ENCODE results near the gene KRT34.
A peak's percentile ranks its signal among the peaks of the same experiment; 100 is the strongest.

KRT34 gene

DNA sequence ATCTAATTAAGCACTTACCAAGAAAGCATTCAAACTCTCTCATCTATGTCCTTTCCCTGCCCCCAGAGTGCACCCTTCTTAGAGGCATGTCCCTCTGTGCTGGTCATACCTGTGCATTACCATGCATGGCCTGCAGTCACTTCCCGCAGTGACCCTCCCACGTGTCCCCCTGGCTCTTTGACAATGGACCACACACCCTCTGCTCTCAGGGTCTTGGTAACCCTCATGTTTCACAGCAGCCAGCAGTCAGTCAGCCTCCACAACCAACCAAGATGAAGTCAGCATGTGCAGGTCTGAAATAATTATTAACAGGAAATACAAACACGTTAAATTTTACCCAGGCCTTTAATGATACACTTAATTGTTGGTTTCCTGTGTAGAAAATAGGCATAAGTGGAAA, 41.6 kb downstream of the KRT34 start:
- peaks cover 14% of the 10 kb centered on the region for H3K4me1 ChIP-seq (ENCODE audit: insufficient read depth, poor library complexity, severe bottlenecking)
- H3K36me3 ChIP-seq (ENCODE audit: low read depth): no peaks in the 10 kb centered on the region
- ATAC-seq (ENCODE audit: low read depth) (no peak), DNase-seq (ENCODE audit: low spot score) (no peak)
- no peak overlapping the region for H3K4me3 ChIP-seq (ENCODE audit: severe bottlenecking)
- H3K27ac ChIP-seq (ENCODE audit: poor library complexity, severe bottlenecking): no peak overlapping the region
- TF ChIP-seq, protein P1, sequence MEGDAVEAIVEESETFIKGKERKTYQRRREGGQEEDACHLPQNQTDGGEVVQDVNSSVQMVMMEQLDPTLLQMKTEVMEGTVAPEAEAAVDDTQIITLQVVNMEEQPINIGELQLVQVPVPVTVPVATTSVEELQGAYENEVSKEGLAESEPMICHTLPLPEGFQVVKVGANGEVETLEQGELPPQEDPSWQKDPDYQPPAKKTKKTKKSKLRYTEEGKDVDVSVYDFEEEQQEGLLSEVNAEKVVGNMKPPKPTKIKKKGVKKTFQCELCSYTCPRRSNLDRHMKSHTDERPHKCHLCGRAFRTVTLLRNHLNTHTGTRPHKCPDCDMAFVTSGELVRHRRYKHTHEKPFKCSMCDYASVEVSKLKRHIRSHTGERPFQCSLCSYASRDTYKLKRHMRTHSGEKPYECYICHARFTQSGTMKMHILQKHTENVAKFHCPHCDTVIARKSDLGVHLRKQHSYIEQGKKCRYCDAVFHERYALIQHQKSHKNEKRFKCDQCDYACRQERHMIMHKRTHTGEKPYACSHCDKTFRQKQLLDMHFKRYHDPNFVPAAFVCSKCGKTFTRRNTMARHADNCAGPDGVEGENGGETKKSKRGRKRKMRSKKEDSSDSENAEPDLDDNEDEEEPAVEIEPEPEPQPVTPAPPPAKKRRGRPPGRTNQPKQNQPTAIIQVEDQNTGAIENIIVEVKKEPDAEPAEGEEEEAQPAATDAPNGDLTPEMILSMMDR (IDR thresholded peaks at IDR 0.05; ENCODE audit: poor library complexity, severe bottlenecking): no peak
- no peaks in the 10 kb centered on the region for H3K27me3 ChIP-seq (ENCODE audit: insufficient read depth, poor library complexity, severe bottlenecking)
- H3K9me3 ChIP-seq (ENCODE audit: severe bottlenecking): no peaks in the 10 kb centered on the region

DNA sequence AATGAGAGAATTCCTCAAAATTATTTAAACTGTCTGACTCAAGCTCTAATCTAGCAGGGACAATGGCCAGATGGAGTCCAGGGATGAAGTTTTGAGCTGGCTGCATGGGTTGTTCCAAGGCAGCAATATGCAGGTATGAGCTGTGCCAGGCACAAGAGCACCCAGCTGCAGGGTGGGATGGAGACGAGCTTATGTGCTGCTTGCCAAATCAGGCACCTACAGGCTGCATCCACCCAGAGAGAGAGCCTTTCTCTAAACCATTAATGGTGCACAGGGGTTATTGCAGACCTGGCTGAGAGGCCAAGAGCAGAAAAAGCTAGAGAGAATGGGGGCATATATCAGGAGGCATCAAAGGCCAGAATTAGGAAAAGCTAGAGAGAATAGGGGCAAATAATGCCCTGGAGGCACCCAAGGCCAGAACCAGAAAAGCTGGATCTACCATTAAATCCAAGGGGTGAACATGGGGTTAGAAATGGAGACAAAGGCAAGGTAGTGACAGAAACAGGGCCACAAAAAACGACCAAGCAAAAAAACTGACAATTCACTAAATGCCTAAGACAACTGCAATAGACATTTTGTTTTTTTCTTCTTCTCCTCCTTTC, 42.4 kb downstream of the KRT34 start:
- Histone ChIP-seq H3K36me3 (ENCODE audit: low read depth) (no peaks in the 10 kb centered on the region), H3K4me1 (ENCODE audit: insufficient read depth, poor library complexity, severe bottlenecking) (peaks cover 14% of the 10 kb centered on the region), H3K27ac (ENCODE audit: poor library complexity, severe bottlenecking) (no peak overlapping the region), H3K9me3 (ENCODE audit: severe bottlenecking) (no peaks in the 10 kb centered on the region), H3K27me3 (ENCODE audit: insufficient read depth, poor library complexity, severe bottlenecking) (no peaks in the 10 kb centered on the region), H3K4me3 (ENCODE audit: severe bottlenecking) (no peak overlapping the region)
- TF ChIP-seq, protein P1 (IDR thresholded peaks at IDR 0.05; ENCODE audit: poor library complexity, severe bottlenecking): no peak
- ATAC-seq (ENCODE audit: low read depth) (no peak), DNase-seq (ENCODE audit: low spot score) (no peak)

DNA sequence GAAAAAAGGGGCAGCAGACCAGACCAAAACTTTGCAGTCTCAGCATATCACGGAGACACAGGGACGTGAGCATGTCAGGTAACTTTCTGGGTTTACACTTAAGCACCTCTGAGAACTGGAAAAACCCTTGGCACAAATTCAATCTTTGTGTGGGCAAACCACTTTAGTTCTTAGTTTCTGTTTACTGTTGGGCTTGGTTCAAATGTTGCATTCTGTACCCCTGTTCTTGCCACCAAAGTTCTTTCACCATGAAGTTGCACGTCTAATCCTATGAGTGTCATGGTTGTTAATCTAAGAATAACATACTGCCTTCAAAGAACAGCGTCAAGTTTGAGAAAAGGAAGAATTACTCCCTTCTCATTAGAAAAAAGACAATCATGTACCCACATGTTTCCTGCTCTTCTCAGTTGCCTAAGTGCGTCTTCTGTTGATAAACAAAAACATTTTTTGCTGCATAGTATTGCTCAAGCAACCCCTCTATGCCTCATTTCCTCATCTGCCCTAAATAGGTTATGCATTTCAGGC, 43.1 kb downstream of the KRT34 start:
- Histone ChIP-seq H3K36me3 (ENCODE audit: low read depth) (no peaks in the 10 kb centered on the region), H3K4me3 (ENCODE audit: severe bottlenecking) (no peak overlapping the region), H3K27me3 (ENCODE audit: insufficient read depth, poor library complexity, severe bottlenecking) (no peaks in the 10 kb centered on the region), H3K9me3 (ENCODE audit: severe bottlenecking) (no peaks in the 10 kb centered on the region), H3K4me1 (ENCODE audit: insufficient read depth, poor library complexity, severe bottlenecking) (peaks cover 14% of the 10 kb centered on the region), H3K27ac (ENCODE audit: poor library complexity, severe bottlenecking) (no peak overlapping the region)
- TF ChIP-seq, protein P1 (IDR thresholded peaks at IDR 0.05; ENCODE audit: poor library complexity, severe bottlenecking): no peak
- DNase-seq (ENCODE audit: low spot score): no peak
- peak; percentile 10; the same call in 1 of the 3 replicates for ATAC-seq (ENCODE audit: low read depth)

DNA sequence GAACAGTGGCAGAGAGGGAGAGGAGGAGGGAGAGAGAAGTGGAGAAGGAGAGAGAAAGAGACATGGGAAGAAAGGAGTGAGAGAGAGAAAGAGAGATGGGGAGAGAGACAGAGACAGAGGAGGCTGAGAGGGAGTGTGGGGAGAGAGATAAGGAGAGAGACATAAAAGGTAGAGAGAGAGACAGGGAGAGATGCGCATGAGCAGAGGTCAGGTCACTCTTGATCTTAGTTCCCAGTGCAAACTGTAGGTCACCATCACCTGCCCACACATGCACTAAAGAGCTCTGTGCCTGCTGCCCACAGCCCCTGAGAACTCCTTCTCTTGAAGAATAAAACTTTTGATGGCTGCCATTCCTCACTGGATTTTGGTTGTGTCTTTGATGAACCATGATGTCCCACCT, 46.4 kb downstream of the KRT34 start:
- H3K4me1 ChIP-seq (ENCODE audit: insufficient read depth, poor library complexity, severe bottlenecking): peaks cover 14% of the 10 kb centered on the region
- H3K27ac ChIP-seq (ENCODE audit: poor library complexity, severe bottlenecking): no peak overlapping the region
- no peak overlapping the region for H3K4me3 ChIP-seq (ENCODE audit: severe bottlenecking)
- TF ChIP-seq, protein P1 (IDR thresholded peaks at IDR 0.05; ENCODE audit: poor library complexity, severe bottlenecking): no peak
- DNase-seq (ENCODE audit: low spot score) (no peak), ATAC-seq (ENCODE audit: low read depth) (no peak)
- H3K27me3 ChIP-seq (ENCODE audit: insufficient read depth, poor library complexity, severe bottlenecking): no peaks in the 10 kb centered on the region
- no peaks in the 10 kb centered on the region for H3K9me3 ChIP-seq (ENCODE audit: severe bottlenecking)
- H3K36me3 ChIP-seq (ENCODE audit: low read depth): no peaks in the 10 kb centered on the region
